IPS-18c (cell line): ENCODE data around the gene PRKCE.

ENCODE experiments used
- H3K4me3 ChIP-seq: 2 replicates; pipeline ENCODE4 v1.7.0; 2013; ENCODE audit warnings: low read depth, mild to moderate bottlenecking, low read length, moderate library complexity; ENCODE audit not compliant: insufficient read depth
- H3K9me3 ChIP-seq: one replicate; pipeline ENCODE4 v1.6.1; 2013; ENCODE audit warnings: mild to moderate bottlenecking, low read length, moderate library complexity; ENCODE audit not compliant: control insufficient read depth, insufficient read depth

The PRKCE gene

DNA sequence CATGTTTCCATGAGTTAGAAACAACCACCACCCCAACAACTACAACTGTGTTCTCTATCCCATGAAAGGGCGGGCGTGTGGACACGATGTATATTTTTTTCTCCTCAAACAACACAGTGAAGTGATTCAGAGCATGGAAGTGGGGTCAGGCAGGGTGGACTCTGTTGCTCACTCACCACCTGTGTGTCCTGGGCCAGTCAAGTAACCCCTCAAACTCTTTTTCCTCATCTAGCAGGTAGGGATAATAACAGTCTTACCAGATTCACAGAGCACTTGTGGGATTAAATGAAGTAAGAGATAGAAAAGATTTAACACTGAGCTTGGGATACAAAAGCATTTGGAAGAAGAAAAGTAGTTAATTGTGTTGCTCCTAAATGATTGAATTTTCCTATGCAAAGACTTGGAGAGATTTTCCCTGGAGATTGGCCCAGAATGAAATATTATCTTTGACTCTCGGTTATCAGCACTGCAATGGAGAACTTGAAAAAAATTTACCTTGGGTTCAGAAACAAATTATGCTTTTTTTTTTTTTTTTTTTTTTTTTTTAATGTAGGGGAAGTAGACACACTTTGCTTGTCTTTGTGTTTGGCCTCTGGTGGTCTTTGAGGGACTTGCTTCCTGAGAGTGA lies 483.9 kb downstream of the PRKCE start:
- H3K9me3 ChIP-seq, result no peaks in the 10 kb centered on the region
- no peak overlapping the region for H3K4me3 ChIP-seq

DNA sequence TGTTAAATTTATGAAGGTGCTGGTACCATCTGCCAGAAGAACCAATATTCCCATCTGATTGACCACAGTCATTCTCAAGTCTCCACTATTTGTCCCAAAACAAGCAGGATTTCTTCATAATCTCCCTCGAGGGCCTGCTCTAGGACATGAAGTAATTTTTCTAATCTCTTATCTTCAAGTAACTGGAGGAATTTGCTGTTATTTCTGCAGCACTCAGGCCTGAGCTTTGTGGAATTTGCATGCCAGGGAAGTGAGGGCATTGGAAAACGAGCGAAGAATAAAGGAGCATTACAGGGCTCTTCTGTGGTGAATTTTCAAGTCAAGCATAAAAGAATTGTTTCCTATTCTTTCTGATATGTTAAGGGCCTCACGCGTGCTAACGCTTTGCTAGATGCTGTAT lies 484.5 kb downstream of the PRKCE start:
- Histone ChIP-seq H3K9me3 (no peaks in the 10 kb centered on the region), H3K4me3 (no peak overlapping the region)

DNA sequence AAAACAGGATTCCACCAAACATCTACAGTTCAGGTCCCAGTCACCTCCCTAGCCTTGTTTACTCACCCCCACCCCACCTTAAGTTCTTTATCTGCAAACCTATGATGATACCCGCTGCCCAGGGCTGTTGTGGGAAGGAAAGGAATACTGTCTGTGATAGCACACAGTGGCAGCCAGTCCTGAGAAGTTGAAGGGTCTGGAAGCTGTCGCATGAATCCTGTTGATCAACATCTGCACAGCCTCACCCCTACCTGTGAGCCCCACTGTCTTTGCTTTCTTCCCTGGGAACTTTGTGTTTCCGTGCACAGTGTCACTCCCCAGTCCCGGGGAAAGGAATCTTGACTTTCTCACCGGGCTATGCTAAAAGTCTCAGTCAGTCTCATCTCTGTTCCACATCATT lies 485.0 kb downstream of the PRKCE start:
- no peaks in the 10 kb centered on the region for H3K9me3 ChIP-seq

DNA sequence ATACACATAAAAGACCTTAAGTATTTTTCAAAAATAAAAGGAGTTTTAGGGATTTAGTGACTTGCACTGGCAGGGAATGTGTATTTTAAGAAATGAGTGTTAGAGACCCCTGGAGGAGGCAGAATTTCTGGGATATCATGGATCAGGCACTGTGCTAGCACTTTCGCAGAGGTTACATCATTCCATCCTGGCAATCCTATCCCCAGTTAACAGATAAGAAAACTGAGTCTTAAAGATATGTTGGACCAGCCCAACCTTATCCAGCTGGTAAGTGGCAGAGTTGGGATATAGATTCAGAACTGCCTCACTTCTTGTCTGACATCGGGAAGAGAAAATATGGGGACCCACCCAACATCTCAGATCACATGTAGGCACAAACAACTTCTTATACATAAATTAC lies 485.5 kb downstream of the PRKCE start:
- no peaks in the 10 kb centered on the region for H3K9me3 ChIP-seq
- no peak overlapping the region for H3K4me3 ChIP-seq

More for the DNA sequence above, 485.0 kb downstream of the PRKCE start:
- no peak overlapping the region for H3K4me3 ChIP-seq

DNA sequence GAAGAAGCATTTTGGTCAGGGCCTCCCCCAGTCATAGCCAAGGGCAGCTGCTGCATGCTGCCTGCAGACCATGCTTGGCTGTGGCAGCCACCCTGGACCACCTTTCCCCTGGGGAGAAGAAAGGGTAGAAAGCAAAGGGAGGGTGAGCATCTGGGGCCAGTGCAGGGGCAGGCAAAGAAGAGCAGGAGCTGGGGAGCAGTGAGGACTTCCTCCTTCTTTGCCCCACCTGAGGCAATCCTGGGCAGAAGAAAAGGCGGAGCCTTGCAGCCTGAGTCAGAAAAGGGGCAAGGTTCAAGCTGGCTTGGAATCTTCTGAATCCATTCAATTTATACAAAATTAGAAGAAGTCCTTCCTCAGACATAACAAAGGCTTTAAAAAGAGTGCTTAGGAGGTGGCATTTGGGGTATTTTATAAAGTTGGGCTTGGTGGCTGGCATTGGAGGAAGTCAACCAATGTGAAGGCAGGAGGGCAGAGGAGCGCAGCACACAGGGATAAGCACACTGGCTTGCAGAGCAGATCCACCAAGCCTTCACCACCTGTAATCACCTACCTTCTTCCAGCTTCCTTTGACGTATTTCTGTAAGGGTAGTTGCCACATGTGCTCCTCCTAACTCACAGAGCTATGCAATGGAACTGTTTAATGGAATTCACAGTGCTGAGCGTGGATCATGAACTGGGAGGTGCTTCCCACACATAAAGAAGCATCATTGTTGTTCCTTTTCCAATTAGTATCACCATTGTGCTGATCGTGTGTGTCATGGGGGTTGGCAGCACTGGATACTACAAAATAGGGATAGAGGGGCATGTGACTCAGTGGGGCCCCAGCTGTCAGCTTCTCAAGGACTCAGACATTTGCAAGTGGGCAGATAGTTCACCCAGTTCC lies 491.3 kb downstream of the PRKCE start:
- Histone ChIP-seq H3K9me3 (no peaks in the 10 kb centered on the region), H3K4me3 (no peak overlapping the region)

DNA sequence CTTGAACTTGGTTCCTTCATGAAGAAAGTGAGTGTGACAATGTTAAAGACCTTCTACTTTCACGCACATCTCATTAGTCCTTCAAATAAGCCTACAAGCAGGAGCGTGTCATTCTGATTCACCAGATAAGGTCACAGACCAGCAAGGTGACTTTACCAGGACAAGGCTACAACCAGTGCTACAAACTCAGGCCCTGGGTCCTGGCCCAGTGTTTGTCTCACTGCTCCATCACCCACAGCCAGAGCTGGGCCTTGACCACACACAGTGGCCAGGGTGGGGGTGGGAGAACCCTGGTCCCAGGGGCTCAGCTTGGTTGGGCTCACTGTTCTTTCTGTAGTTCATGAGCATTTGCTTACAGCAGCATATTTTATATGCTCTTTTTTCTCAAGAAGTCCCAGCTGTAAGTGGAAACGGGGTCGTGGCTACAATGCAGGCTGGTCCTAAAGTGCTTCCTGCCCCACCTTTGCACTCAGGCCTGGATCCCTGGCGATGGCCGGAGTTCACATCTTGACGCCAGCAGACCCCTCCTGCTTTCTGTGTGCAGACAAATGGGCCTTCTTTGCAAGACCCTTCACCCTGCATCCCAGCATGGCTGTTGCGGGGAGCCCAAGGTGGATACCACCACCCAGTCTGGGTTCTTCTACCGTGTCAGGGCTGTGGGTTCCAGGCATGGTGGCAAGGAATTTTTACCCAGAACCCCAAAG lies 492.1 kb downstream of the PRKCE start:
- H3K9me3 ChIP-seq, result no peaks in the 10 kb centered on the region
- H3K4me3 ChIP-seq, result no peak overlapping the region

DNA sequence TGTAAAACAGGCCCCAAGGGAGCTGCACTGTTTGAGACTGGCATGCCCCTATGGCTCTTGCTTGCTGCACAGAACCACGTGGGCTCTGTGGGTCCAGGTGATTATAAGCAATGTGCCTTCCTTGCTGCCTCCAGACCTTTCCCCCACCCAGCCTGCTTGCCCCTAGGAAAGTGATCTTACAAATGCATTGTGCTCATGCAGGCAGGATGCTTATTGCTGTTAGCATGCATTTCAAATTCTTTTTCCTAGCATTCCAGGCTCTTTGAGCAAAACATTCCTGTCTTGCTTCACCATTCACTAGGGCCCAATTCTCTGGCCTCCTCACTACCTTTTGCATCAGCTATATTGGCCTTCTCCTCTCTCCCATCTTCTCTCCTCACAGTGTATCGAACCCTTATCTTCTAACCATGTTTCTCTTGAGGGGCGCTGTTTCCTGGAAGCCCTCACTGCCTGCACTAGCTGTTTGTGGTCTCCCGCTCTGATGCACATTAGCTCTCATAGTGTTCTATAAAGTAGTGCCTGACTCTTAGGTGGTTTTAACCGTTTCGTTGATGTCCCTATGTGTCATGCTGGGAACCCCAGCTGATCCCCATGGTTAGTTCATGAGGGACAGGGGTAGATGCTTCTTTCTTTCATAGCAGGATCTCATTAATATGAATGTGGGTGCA lies 492.8 kb downstream of the PRKCE start:
- Histone ChIP-seq H3K4me3 (no peak overlapping the region), H3K9me3 (no peaks in the 10 kb centered on the region)

DNA sequence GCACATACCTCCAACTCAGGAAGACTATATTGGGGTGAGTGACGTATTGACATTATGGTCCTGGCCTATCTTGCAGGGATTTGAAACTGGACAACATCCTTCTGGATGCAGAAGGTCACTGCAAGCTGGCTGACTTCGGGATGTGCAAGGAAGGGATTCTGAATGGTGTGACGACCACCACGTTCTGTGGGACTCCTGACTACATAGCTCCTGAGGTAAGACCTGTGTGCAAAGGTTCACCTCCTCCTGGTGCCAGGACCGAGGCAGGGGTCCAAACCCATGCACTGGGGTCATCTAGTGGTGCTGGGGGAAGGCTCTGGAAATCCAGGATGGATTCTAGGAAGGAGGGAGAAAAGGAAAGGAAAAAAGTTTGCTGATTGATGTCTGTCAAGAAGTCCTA lies 493.5 kb downstream of the PRKCE start:
- Histone ChIP-seq H3K9me3 (no peaks in the 10 kb centered on the region), H3K4me3 (no peak overlapping the region)

DNA sequence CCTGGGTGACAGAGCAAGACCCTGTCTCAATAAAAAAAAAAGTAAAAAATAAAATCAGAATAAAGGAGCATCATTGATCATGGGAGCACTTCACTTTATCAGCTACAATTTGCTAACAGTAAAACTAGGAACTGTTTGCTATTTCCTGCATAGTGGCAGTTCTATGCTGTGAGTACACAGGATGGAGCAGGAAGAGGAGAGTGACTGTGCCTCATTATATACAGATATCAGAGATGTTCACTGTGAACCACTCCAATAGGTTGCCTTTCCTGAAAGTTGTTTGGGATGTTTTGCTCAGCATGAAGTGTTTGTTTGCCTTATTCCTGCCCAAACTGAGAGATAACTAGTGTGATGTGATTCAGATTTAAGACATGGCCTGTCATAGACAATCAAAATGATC lies 494.4 kb downstream of the PRKCE start:
- no peaks in the 10 kb centered on the region for H3K9me3 ChIP-seq
- H3K4me3 ChIP-seq, result no peak overlapping the region

DNA sequence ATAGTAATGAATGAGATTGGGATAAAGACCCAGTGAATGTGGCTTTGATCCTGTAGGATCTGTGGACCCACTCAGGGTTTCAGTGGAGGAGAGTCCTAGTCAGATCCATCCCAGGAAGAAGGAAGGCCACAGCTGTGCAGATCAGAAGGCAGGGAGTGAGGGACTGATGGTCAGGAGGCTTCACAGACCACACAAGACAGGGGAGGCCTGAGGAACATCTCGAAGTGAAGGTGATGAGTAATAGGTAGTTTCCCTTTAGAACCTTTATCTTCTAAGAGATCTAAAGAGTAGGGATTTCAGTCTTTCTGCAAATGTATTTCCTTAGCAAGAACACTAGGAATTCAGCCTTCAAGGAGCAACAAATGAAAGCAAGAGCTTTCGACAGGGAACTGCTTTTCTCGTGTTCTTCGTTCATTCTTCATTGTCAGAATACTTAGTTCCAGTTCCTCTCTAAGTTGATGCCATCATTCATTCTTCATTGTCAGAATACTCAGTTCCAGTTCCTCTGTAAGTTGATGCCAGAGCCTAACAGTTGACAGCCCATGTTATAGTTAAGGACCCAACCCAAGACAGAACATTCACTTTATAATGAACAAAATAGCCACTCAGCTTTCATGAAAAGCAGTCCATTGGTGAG lies 495.5 kb downstream of the PRKCE start:
- no peak overlapping the region for H3K4me3 ChIP-seq
- no peaks in the 10 kb centered on the region for H3K9me3 ChIP-seq

DNA sequence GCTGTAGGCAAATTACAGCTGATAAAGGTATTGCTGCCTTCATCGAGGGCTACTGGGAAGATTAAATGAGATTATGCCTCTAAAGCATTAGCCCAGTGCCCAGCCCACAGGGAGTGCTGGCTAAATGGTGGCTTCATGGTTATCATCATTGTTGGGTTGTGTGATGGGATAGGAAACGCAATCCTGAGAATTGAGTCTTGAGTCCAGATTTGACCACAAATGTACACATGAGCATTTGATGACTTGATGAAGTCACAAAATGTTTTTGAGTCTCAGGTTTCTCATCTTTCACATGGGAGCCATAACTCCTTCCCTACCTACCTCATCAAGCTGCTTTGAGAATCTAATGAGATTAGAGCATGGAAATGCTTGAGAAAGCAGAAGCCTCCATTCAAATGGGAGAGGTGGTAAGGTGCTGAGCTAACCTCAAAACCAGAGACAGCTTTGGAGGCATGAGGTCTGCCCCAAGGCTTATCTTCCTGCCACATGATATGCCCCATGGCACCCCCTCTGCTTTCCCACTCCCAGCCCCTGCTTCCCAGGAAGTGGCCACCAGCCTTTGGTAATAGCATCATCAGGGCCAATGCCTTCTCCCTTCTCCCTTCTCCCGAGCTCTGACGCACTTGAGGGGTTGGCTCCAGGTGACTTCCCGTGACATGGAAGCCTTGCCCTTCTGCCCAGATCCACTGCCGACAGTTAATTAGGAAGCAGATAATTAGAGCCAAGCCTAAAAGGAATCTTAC lies 496.3 kb downstream of the PRKCE start:
- Histone ChIP-seq H3K4me3 (no peak overlapping the region), H3K9me3 (no peaks in the 10 kb centered on the region)

DNA sequence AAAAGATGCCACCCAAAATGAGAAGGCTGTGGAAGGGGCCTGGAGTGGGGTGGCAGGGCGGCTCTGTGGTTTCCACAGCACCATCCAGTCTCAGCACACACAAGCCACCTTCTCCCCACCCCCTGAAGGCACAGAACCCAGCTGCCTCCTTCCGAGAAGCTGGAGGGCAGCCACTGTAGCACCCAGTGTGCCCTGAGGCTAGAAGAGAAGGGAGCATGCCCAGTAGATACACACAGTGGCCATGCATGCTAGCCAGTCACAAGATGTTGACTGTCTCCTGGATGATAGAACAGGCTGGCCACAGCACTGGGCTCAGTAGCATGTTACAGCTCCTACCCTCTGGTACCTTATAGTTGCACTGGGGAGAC lies 496.9 kb downstream of the PRKCE start:
- no peak overlapping the region for H3K4me3 ChIP-seq
- H3K9me3 ChIP-seq, result no peaks in the 10 kb centered on the region

DNA sequence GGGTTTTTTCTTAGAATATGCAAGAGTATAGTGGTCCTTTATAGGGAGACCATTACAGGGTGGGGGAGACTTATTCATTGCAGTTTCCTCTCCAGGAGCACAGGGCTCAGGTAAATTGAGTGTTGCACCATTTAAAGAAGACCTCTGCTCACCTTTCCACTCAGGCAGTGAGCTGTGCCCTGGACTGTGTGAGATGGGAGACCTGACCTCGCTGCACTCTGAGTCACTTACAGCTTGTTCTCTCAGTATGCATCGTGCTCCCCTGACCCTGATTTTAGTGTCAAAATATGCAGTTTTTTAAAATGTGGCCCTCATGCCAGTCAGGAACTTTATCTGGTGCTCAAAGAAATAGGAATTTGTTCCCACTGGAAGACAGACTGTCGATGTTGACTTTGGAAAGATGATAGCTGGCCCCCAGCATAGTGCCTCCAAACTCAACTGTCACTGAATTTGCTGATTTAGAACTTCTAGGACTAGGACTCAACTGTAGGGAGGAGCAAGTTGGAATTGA lies 499.0 kb downstream of the PRKCE start:
- H3K9me3 ChIP-seq, result no peaks in the 10 kb centered on the region

DNA sequence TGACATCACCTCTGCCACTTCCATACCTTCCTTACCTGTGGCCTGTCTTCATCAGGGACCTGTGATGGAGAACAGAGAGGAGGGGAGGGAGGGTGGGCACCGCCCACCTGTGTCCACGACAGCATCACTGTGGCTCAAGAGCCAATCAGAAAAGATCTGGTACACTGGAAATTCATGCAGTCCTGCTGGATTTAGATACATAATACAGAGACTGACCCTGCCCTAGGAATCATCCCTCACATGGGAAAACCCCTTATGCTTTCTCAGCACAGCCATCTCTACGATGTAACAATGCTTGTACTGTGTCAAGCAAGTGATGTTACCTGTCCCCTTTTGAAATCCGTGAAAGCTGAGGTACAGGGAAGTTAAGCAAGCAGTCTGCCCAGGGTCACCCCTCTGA lies 500.1 kb downstream of the PRKCE start:
- H3K4me3 ChIP-seq, result no peak overlapping the region
- H3K9me3 ChIP-seq, result no peaks in the 10 kb centered on the region

More for the DNA sequence above, 499.0 kb downstream of the PRKCE start:
- H3K4me3 ChIP-seq, result no peak overlapping the region

DNA sequence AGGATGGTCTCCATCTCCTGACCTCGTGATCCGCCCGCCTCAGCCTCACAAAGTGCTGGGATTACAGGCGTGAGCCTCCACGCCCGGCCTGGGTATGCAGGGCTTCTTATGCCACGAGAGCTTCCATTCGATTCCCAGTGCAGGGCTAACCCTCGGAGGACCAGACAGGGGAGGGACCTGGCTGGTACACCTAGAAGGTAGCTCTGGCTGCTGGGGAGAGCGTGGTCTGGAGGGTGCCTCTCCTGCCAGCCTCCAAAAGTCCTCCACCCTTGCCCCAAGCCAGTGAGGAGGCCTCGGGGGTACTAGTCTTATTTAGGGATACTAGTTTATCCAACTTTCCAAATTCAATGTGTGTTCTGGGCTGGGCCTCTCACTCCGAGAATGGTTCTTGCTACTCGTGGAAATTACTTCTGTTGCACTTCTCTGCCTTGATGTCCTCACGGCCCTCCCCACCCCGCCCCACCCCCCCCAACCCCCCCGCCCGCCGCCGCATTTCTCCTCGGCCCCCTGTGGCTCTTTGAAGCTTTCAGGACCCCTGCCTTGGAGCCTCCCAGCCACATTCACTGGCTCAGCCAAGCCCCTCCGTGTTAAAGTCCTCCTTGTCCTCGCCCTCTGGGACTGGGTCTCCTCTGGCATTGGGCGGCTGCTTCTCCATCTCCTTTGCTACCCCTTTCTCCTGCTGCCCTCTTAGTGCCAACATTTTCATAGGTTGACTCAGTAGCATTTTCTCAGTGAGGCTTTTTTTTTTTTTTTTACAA lies 502.7 kb downstream of the PRKCE start:
- Histone ChIP-seq H3K9me3 (no peaks in the 10 kb centered on the region), H3K4me3 (no peak overlapping the region)
